PFSK-1 (cell line): Measurements from ENCODE around the gene ACTL6B.

Experiments
- FOXP2 ChIP-seq: optimal IDR thresholded peaks from 2 replicates; pipeline ENCODE3; 2011; ENCODE audit warnings: borderline replicate concordance, control low read depth, inconsistent platforms; ENCODE audit not compliant: insufficient read depth; ENCODE audit errors: extremely low read length, extremely low read depth
- POLR2AphosphoS5 ChIP-seq: IDR thresholded peaks from 2 replicates; pipeline ENCODE4 v1.6.1; 2012; ENCODE audit warnings: low read depth, mild to moderate bottlenecking, control low read depth, low read length, moderate library complexity
- SIN3A ChIP-seq: IDR thresholded peaks from 2 replicates; pipeline ENCODE4 v1.6.1; 2012; ENCODE audit warnings: mild to moderate bottlenecking, low read length, moderate library complexity, borderline replicate concordance; ENCODE audit not compliant: insufficient read depth
- TAF1 ChIP-seq: IDR thresholded peaks from 2 replicates; pipeline ENCODE4 v1.6.1; 2012; ENCODE audit warnings: low read length, control low read depth, borderline replicate concordance; ENCODE audit not compliant: insufficient read depth
- TF ChIP-seq, protein P1 (sequence below), 2 experiments: IDR thresholded peaks; 2 replicates each; pipeline versions ENCODE4 v1.6.1 to v1.8.0; 2011 to 2012; ENCODE audit warnings: low read depth in 2 of 2, low read length in 2 of 2, control low read depth in 1 of 2, inconsistent platforms in 1 of 2, mild to moderate bottlenecking in 1 of 2, moderate library complexity in 1 of 2; ENCODE audit not compliant: insufficient read depth in 1 of 2

ACTL6B gene

DNA sequence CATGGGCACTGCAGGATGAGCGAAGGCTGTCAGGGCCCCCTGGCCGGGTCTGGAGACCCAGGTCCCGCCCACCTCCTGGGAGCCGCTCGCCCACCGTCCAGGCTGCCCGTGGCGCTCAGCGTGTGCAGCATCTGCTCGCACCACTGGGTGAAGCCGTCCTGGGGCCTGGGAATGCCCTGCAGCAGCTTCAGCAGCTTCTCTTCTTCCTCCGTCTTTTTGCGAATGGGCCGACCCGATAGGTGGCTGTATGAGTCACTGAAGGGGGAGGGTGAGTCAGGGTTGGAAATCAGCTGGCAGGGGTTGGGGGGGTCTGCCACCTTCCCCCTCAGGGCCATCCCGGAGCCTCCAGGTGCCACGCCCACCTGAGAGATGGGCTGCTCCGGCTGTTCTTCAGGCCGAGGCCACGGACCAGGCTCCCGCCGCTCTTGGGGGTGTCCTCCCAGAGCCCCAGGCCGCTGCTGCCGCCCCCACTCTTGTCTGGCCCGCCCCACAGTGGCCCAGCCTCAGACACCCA is 26.0 kb upstream of the ACTL6B start:
- TF ChIP-seq, protein P1, sequence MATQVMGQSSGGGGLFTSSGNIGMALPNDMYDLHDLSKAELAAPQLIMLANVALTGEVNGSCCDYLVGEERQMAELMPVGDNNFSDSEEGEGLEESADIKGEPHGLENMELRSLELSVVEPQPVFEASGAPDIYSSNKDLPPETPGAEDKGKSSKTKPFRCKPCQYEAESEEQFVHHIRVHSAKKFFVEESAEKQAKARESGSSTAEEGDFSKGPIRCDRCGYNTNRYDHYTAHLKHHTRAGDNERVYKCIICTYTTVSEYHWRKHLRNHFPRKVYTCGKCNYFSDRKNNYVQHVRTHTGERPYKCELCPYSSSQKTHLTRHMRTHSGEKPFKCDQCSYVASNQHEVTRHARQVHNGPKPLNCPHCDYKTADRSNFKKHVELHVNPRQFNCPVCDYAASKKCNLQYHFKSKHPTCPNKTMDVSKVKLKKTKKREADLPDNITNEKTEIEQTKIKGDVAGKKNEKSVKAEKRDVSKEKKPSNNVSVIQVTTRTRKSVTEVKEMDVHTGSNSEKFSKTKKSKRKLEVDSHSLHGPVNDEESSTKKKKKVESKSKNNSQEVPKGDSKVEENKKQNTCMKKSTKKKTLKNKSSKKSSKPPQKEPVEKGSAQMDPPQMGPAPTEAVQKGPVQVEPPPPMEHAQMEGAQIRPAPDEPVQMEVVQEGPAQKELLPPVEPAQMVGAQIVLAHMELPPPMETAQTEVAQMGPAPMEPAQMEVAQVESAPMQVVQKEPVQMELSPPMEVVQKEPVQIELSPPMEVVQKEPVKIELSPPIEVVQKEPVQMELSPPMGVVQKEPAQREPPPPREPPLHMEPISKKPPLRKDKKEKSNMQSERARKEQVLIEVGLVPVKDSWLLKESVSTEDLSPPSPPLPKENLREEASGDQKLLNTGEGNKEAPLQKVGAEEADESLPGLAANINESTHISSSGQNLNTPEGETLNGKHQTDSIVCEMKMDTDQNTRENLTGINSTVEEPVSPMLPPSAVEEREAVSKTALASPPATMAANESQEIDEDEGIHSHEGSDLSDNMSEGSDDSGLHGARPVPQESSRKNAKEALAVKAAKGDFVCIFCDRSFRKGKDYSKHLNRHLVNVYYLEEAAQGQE (IDR thresholded peaks at IDR 0.05; ENCODE audit: insufficient read depth in 1 of 2, low read depth in 2 of 2, low read length in 2 of 2) = no peak
- no peak for TF ChIP-seq TAF1
- 0 out of 2 replicates have a peak, but pooled peaks have one; percentile 8 for TF ChIP-seq POLR2AphosphoS5
- TF ChIP-seq FOXP2 = no peak
- TF ChIP-seq SIN3A = no peak

DNA sequence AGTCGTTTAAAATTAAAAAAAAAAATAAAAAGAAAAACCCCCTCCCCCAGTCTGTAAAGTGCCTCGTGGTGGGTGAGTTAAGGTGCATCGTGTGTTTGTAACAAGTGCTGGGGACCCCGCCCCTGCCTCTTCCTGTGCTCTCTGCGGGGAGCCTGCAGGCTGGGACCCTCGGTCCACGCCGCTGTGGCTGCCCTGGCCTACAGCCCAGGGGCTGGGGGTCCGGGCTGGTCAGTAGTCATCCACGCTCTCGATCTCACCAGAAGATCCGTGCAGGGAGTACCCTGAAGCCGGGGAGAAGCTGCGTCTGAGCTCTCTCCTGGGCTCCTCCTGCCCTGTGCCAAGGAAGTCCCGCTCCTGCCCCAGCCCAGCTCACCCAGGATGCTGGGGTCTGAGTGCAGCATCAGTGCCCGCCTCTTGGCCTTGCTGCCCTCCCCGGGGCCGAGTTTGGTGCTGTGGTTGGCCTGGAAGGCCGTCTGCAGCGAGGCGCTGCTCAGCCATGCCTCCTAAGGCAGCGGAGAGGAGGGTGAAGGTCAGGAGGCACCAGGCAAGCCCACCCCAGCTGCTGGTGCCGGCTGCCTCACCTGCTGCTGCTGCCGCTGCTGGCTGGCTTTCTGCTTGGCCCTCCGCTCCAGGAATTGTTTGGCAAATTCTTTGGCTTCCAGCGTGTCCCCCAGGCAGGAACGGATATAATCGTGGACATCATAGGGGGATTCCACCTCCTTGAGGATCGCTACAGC is 25.4 kb upstream of the ACTL6B start:
- TF ChIP-seq POLR2AphosphoS5 = peak; percentile 16; the same call in 1 of the 2 replicates
- TF ChIP-seq, protein P1 (IDR thresholded peaks at IDR 0.05; ENCODE audit: insufficient read depth in 1 of 2, low read depth in 2 of 2, low read length in 2 of 2) = no peak

DNA sequence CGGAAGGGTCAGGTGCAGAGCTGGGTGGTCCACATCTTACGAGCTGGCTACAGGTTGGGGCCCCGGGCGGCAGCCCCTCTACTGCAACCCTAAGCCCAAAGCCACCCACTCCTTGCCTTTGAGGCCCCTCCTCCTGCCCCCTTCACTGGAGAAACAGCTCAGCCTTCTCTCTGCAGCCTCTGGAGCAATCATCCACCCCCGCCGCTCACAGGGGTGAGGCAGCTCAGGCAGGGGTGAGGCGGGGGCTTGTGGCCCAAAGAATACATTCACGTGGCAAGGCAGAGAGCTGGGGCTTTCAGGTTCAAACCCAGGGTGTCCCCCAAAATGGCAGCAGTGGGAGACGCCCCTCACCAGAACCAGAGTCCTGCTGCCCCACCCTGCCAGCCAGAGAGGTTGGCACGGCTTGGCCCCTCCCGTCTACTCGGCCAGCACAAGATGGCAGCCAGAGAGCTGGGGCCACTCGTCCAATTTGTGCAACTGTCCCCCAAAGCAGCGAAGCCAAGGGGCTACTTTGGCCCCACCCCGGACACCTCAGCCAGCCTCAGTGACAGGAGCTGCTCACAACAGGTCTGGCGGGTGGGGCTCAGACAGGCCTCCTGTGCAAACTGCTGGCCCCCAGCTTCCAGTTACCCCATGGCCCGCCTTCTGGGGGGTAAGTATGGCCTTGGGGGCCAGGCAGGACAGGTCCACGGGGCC is 24.5 kb upstream of the ACTL6B start:
- TF ChIP-seq, protein P1 (IDR thresholded peaks at IDR 0.05; ENCODE audit: insufficient read depth in 1 of 2, low read depth in 2 of 2, low read length in 2 of 2) = no peak
- TF ChIP-seq FOXP2 (no peak), SIN3A (no peak), TAF1 (no peak), POLR2AphosphoS5 (no peak)

- TF ChIP-seq POLR2AphosphoS5 = peak; percentile 34
- TF ChIP-seq, protein P1 (IDR thresholded peaks at IDR 0.05; ENCODE audit: insufficient read depth in 1 of 2, low read depth in 2 of 2, low read length in 2 of 2) = no peak
Measured at GRCh38 chr7:100679927-100680575, 23.8 kb upstream of the ACTL6B start.
